Measurements from ENCODE around the gene ADD3.

DNA sequence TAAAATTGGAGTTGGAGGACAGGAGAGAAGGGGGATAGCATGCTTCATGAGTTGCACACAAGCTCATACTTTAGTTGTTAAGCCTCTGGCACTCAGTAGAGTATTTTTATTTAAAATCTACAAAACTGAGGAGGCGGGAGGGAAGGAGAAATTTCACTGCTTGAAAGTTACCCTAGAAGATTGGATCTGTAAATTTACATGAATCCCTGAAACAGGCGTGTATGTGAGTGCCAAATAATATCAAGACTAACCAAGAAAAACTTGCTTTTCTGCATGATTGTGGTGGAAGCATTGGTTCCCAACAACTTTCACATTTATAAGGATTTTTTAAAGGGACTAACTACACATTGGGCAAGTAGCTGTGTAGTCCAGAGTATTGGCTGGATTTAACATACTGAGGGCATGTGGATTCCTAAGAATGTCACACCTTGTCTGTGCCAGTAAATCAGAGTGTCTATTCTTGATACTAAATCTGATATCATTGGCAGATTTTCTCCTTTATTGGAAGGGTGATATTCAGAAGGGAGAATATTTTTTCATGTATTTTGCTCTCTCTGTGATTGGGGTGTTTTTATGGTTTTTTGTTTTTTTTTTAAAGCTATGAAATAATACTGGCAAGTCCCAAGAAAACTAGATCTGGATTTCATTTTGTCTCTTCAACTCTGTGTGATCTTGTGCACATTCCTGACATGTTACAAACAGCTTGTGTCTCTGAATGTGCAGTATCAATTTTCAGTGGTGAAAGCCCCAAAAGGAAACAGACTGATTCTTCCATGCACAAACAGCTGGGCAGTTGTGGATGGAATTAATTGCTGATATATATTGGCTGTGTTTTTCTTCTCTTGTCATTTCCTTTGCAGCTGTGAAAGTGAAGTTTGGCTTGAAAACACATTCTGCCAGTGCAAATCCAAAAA lies 67.2 kb downstream of the ADD3 start:
- TF ChIP-seq POLR2A (IDR thresholded peaks at IDR 0.05): no peak
- TF ChIP-seq, protein P1, sequence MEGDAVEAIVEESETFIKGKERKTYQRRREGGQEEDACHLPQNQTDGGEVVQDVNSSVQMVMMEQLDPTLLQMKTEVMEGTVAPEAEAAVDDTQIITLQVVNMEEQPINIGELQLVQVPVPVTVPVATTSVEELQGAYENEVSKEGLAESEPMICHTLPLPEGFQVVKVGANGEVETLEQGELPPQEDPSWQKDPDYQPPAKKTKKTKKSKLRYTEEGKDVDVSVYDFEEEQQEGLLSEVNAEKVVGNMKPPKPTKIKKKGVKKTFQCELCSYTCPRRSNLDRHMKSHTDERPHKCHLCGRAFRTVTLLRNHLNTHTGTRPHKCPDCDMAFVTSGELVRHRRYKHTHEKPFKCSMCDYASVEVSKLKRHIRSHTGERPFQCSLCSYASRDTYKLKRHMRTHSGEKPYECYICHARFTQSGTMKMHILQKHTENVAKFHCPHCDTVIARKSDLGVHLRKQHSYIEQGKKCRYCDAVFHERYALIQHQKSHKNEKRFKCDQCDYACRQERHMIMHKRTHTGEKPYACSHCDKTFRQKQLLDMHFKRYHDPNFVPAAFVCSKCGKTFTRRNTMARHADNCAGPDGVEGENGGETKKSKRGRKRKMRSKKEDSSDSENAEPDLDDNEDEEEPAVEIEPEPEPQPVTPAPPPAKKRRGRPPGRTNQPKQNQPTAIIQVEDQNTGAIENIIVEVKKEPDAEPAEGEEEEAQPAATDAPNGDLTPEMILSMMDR (IDR thresholded peaks at IDR 0.05): no peak

Data from body of pancreas (tissue), 4 donors.